SKM-1 treated with dmso at 0.1 percent for 144 hours (cell line): ENCODE results near the gene CCDC102A.
A peak's percentile ranks its signal among the peaks of the same experiment; 100 is the strongest.
"Not testable (repeated sequence)": the region's sequence is repeated elsewhere in the genome, so short reads cannot be mapped to it uniquely, and the experiment has no call there.

Source experiments
- DNase-seq: peaks from one replicate; lab custom pipeline; 2025; ENCODE audit not compliant: unreplicated experiment; lab: John Stamatoyannopoulos, UW

Gene CCDC102A

DNA sequence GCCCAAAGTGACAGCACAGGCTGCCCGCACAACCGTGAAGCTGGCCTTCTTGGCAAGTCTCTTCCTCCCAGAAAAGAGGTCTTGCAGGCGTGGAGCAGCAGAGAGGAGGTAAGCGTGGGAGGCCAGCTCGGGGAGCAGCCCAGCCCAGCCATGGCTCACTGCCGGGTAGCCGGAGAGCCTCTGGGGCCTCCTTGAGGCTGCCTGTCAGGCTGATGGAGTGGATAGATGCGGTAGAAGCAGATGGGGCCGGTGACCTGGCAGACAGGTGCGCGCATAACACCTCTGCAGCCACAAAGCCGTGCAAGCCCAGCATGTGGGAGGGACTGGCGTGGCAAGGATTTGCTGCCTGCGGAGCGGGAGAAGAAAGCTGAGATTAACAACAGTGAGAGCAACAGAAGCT lies 33.0 kb downstream of the CCDC102A start:
- no peak for DNase-seq

DNA sequence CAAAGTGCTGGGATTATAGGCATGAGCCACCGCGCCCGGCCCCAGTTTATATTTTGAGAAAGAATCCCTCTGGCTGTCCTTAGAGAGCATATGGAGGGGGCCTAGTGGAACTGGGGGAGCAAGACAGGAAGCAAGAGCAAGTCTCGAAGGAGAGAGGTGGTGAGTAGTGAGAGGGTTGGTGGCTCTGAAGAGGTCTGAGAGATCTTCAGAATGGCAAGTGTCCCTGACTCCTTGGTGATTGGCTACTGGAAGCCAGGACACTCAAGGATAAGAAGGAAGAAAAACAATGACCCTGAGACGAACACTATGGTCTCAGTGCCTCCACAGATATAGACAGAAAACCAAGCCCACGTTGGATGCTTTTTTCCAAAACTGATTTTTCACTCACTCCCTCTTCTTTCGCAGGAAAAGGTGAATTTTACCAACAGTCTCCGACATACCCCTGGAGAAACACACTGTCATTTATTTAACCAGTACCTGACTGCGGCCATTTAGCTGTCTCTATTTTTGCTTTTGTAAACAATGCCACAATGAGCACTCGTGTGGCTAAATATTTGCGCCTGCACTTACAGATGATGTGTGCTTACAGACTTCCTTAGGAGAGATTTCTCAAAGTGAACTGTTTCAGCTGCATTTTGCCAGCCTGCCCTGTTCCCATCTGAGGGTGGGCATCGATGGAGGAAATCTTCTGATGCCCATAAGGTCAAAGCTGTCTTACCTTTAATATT lies 34.2 kb downstream of the CCDC102A start:
- no peak for DNase-seq

GRCh38 chr16:57501492-57501891 lies 34.9 kb downstream of the CCDC102A start:
- DNase-seq, result no peak

GRCh38 chr16:57500578-57501111 lies 35.7 kb downstream of the CCDC102A start:
- no peak for DNase-seq

- not testable (repeated sequence) for DNase-seq
Observed at GRCh38 chr16:57499941-57500340, 36.4 kb downstream of the CCDC102A start.

DNA sequence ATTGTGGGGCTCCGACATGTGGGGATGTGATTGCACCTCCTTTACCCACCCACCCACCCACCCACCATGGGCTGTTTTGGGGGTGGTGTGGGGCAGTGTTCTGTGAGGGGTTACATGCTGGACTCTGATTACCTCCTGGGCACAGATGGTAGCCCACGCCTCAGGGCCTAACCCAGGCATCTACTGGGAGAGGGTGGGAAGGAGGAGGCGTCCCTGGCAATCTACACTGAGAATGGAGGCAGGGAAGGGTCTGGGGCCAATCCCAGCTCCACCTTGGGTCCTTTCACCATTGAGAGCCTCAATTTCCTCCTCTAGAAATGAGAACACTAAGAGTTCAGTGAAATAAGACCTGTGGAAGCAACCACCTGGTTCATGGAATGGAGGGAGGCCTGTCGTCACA lies 38.3 kb downstream of the CCDC102A start:
- no peak for DNase-seq

- DNase-seq, result no peak
Observed at GRCh38 chr16:57497121-57497520, 39.2 kb downstream of the CCDC102A start.

GRCh38 chr16:57493767-57494166 lies 42.6 kb downstream of the CCDC102A start:
- DNase-seq, result no peak

DNA sequence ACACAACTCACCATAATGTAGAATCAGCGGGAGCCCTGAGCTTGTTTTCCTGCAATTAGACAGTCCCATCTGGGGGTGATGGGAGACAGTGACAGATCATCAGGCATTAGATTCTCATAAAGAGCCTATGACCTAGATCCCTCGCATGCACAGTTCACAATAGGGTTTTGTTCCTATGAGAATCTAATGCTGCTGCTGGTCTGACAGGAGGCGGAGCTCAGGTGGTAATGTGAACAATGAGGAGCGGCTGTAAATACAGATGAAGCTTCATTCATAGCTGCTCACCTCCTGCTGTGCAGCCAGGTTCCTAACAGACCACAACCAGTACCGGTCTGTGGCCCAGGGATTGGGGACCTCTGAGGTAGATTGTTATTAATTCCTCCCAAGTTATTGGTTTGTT lies 47.1 kb downstream of the CCDC102A start:
- no peak for DNase-seq

DNA sequence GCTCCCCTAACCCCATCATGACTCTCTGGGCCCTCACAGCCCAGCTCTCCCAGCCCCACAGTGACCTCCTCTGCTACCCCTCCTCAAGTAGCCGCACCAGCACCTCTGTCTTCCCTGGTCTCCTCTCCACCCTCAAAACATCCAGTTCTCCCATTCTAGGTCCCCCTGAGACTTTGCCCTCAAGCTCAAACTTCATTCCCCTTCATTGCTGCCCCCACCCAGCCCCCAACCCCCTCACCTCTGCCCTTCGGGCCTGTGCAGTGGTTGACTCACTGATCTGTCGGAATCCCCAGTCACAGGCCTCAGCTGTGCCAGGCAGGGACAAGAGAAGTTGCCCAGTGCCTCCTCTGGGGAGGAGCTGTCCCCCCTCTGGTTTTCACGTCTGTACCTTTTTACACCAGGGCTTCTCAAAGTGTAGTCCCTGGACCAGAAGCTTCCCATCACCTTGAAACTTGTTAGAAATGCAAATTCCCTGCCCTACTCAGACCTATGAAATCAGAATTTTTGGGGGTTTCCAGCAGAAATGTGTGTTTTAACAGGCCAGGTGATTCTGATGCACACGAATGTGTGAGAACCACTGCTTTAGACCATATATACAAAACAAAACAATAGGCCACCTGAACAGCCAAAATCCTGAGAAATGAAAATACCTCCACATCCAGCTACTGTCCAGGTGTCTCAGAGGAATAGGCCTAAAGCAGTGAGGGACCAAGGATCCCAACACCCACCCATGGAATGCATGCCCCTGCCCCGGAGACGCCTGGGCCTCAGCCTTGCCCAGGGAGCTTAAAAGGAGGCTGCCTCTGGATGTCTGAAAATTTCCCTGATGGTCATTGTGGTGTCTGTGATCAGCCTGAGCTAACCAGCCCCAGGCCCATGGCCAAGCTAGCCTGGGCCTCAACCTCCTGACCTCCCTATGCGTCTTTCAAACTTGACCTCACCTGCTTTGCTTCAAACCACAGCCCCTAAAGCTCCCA lies 49.2 kb downstream of the CCDC102A start:
- DNase-seq, result no peak

GRCh38 chr16:57485916-57486857 lies 50.2 kb downstream of the CCDC102A start, which contains the start of gene DOK4:
TSS of gene DOK4 (minus strand) at chr16:57486493. CDS start at chr16:57479507, 6,986 bp downstream.
- DNase-seq, result peak; percentile 54

DNA sequence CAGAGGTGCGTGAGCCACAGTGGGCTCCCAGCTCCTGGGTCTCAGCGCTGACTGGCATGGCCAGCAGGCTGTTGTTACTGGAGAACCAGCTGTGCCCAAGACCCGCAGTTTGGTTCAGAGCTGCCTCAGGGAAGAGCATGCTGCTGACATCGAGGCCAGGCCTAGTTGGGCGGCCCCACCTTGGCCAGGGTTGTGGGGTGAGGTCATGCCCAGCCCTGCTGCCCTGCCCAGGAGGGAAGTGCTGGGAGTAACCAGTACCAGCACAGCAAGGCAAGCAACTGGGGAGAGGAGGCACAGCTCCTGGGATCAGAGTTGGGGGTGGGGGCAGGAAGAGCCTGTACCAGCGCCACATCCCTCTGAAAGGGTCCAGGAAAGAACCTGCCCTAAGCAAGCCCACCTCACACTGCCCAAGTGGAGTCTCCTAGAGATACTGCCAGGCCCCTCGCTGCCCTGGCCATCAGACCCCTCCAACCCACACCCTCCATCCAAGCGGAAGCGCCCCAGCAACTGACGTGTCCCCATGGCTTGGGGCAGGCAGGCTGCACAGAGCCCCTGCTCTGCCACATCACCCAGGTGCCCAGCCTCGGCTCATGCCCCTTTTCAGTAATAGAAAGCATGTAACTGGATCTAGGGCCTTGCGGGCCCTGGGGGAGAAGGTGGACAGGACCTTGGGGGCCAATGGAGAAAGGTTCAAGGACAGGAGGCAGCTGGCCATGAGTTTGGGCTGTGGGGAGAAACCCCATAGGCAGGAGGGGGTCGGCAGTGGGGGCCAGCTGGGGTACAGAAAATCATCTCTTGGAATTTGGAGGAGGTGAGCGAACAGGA lies 51.1 kb downstream of the CCDC102A start:
- DNase-seq, result no peak

- DNase-seq, result no peak
Observed at GRCh38 chr16:57484515-57485005, 51.8 kb downstream of the CCDC102A start.

DNA sequence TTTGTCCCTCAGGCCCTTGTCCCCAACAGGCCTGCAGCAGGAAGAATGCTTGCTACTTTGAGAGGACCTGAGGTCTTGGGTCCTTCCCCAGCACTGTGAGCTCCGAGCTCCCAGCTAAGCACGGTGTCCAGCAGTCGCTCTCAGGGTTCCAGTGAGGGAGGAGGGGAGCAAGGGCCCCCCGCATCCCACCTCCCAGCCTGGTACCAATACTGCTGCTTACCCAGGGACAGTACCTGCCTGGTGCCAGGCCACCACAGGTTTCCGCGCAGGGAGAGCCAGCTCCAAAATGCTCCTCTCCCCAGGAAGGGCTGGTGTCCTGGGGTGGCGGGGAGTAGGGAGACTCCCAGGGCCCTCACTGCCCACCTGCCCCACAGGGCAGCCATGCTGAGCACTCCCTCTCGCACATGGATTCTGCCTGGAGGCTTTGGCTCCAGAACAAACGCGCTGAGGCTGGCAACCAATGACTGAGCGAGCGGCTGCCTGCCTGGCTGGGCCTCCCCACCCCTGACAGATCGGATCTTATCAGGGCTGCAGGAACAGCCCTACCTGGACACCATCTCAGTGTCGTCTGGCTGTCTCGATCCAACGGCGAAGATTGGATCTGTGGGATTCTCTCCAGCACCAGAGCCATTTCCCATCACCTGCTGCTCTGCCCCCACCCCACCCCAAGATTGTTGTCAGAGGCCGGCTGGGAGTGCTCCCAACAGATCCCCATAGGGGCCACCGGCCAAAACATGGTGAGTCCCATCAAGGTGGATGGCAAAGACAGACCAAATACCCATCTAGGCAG lies 52.5 kb downstream of the CCDC102A start:
- no peak for DNase-seq

- DNase-seq, result no peak
Observed at GRCh38 chr16:57482845-57483545, 53.4 kb downstream of the CCDC102A start.

DNA sequence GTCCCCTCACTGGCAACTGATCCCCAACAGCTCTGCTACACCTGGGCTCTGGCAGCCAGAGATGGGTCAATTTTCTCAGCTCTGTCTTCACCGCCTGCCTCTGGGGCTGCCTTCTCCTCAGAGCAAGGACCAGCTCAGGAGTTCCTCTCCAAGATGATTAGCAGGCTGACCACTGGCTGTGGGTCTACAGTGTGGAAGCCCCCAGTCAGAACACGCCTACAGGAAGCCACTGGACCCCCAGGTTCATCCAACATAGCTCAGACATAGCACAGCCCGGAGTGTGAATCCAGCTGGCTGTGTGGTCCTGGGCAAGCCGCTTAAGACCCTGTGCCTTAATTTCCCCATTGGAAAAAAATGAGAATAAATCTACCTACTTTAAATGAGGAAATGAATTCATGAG lies 55.0 kb downstream of the CCDC102A start:
- no peak for DNase-seq

DNA sequence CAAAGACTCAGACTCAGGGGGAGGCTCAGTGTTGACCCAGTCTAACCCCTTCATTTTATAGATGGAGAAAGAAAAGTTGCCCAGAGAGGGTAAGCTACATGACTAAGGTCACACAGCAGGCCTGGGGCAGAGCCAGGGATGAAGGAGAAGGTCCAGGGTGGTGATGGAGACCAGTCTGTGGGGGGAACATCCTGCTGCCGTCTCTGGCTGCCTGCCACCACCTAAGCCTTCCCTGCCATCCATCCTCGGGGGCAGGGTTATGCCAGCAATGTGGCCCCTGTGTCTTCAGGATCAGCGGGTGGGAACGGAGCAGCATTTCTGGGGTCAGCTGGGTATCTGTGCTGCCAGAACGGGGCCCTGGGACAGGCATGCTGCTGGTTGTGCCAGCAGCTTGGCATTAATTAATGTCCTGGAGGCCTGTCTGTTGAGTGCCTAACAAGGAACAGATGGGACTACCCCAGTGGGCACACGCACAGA lies 55.6 kb downstream of the CCDC102A start:
- DNase-seq, result no peak
